ENCODE data around the gene CHST2. TPM values are rescaled to one million over a fixed set of nuclear protein-coding genes. Genes with fewer than 3 reads are reported as not detected.

Gene CHST2
- total RNA-seq, 1 experiment from 2014 or later, result 0.26 TPM

DNA sequence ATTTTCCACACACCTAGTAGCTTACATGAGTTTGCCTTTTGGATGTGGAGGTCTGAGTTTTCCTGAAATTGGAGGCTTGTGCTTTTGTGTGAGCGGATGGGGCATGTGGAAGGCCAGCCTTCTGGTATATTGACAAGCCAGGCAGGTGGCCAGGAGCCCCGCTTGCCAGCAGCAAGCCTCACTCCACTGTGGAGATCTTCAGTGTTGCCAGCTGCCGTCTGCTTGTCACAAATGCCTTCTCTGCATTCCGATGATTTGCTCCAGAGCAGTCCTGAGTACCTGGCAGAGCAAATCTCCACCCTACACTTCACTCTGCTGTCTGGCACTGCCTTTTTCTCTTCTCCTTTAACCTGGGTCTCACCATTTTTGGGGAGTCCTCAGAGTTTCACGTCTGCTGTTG lies 29.1 kb upstream of the CHST2 start:
- intact Hi-C loops (cut with micrococcal nuclease; ENCODE audit: unreplicated experiment) (no loop called here), in situ Hi-C loops (cut with HindIII; ENCODE audit: low pct_unique_long_range_greater_than_20kb, low sequenced_read_pairs) (no loop called here)
- H3K4me1 ChIP-seq (ENCODE audit: control insufficient read depth, insufficient read depth, low read length), result no peaks in the 10 kb centered on the region
- no peaks in the 10 kb centered on the region for H3K36me3 ChIP-seq (ENCODE audit: control insufficient read depth, insufficient read depth, low read length)
- no peak overlapping the region for H3K27ac ChIP-seq (ENCODE audit: low read length)
- TF ChIP-seq, protein P1, sequence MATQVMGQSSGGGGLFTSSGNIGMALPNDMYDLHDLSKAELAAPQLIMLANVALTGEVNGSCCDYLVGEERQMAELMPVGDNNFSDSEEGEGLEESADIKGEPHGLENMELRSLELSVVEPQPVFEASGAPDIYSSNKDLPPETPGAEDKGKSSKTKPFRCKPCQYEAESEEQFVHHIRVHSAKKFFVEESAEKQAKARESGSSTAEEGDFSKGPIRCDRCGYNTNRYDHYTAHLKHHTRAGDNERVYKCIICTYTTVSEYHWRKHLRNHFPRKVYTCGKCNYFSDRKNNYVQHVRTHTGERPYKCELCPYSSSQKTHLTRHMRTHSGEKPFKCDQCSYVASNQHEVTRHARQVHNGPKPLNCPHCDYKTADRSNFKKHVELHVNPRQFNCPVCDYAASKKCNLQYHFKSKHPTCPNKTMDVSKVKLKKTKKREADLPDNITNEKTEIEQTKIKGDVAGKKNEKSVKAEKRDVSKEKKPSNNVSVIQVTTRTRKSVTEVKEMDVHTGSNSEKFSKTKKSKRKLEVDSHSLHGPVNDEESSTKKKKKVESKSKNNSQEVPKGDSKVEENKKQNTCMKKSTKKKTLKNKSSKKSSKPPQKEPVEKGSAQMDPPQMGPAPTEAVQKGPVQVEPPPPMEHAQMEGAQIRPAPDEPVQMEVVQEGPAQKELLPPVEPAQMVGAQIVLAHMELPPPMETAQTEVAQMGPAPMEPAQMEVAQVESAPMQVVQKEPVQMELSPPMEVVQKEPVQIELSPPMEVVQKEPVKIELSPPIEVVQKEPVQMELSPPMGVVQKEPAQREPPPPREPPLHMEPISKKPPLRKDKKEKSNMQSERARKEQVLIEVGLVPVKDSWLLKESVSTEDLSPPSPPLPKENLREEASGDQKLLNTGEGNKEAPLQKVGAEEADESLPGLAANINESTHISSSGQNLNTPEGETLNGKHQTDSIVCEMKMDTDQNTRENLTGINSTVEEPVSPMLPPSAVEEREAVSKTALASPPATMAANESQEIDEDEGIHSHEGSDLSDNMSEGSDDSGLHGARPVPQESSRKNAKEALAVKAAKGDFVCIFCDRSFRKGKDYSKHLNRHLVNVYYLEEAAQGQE (IDR thresholded peaks at IDR 0.05; ENCODE audit: insufficient read depth in 1 of 2, low read depth in 2 of 2, low read length in 1 of 2), result no peak
- TF ChIP-seq TCF7L2 (IDR thresholded peaks at IDR 0.05; ENCODE audit: low read depth, low read length) (no peak), POLR2AphosphoS5 (IDR thresholded peaks at IDR 0.05; ENCODE audit: low read depth, low read length) (no peak), SIN3A (IDR thresholded peaks at IDR 0.05; ENCODE audit: borderline replicate concordance, insufficient read depth, low read depth, low read length) (no peak)
- TF ChIP-seq, protein P2, sequence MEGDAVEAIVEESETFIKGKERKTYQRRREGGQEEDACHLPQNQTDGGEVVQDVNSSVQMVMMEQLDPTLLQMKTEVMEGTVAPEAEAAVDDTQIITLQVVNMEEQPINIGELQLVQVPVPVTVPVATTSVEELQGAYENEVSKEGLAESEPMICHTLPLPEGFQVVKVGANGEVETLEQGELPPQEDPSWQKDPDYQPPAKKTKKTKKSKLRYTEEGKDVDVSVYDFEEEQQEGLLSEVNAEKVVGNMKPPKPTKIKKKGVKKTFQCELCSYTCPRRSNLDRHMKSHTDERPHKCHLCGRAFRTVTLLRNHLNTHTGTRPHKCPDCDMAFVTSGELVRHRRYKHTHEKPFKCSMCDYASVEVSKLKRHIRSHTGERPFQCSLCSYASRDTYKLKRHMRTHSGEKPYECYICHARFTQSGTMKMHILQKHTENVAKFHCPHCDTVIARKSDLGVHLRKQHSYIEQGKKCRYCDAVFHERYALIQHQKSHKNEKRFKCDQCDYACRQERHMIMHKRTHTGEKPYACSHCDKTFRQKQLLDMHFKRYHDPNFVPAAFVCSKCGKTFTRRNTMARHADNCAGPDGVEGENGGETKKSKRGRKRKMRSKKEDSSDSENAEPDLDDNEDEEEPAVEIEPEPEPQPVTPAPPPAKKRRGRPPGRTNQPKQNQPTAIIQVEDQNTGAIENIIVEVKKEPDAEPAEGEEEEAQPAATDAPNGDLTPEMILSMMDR (IDR thresholded peaks at IDR 0.05), result no peak
- H3K27me3 ChIP-seq (ENCODE audit: control insufficient read depth, insufficient read depth, low read length), result no peaks in the 10 kb centered on the region
- CTCF ChIA-PET, result no interaction called here
- no peak for ATAC-seq
- no peak overlapping the region for H3K4me3 ChIP-seq (ENCODE audit: low read depth in 2 of 2, low read length in 2 of 2)
- no peaks in the 10 kb centered on the region for H3K9me3 ChIP-seq (ENCODE audit: control insufficient read depth, insufficient read depth, low read depth, low read length)
- no peak for DNase-seq (ENCODE audit: low read depth, low spot score)
- BruUV-seq (replicated peaks), result no TSS peak
- POLR2A ChIA-PET, result no interaction called here

DNA sequence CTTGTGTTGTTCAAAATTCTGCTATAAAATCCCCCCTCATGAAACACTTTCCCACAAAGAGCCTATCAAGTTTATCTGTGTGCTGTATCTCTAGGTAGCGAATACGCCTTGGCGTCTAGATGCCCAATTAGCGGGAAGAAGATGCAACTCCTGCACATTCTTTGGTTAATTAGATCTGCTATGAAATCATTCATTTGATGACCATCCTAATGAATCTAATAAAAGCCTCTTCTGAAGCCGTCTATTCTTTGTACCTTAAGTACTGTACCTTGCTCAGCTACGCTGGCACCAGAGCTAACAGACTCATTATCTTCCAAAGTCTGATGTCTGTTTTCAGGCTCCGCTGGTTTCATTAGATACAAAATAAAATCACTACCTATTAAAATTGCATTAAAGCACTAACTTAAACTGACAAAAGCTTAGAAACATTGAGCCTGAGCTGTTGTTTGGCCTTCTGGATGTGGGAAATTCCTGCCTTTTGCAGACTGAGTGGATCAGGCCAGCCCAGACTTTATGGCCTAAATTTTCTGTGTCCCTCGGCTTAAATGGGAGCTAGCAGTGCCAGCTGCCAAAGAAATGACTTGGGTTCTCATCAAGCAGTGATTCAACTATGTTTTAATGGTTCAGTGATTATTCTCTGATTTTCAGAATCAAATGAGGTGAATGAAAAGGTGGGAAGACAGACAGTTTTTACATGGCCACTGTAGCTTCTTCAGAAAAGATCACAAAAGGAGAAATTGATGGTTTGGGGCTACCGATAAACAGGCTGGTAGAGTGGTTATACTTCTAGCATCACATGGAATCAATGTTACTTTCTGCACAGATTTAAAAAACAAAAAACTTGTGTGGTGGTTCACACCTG lies 28.4 kb upstream of the CHST2 start:
- in situ Hi-C loops (cut with HindIII; ENCODE audit: low pct_unique_long_range_greater_than_20kb, low sequenced_read_pairs) (no loop called here), intact Hi-C loops (cut with micrococcal nuclease; ENCODE audit: unreplicated experiment) (no loop called here)
- H3K27me3 ChIP-seq (ENCODE audit: control insufficient read depth, insufficient read depth, low read length), result no peaks in the 10 kb centered on the region
- ChIA-PET CTCF (no interaction called here), POLR2A (no interaction called here)
- no peak overlapping the region for H3K4me3 ChIP-seq (ENCODE audit: low read depth in 2 of 2, low read length in 2 of 2)
- DNase-seq (ENCODE audit: low read depth, low spot score) (no peak), ATAC-seq (no peak)
- no peaks in the 10 kb centered on the region for H3K9me3 ChIP-seq (ENCODE audit: control insufficient read depth, insufficient read depth, low read depth, low read length)
- no peak for TF ChIP-seq TCF7L2 (IDR thresholded peaks at IDR 0.05; ENCODE audit: low read depth, low read length)
- no peak for TF ChIP-seq SIN3A (IDR thresholded peaks at IDR 0.05; ENCODE audit: borderline replicate concordance, insufficient read depth, low read depth, low read length)
- no peak for TF ChIP-seq POLR2AphosphoS5 (IDR thresholded peaks at IDR 0.05; ENCODE audit: low read depth, low read length)
- TF ChIP-seq, protein P1 (IDR thresholded peaks at IDR 0.05; ENCODE audit: insufficient read depth in 1 of 2, low read depth in 2 of 2, low read length in 1 of 2), result no peak
- TF ChIP-seq, protein P2 (IDR thresholded peaks at IDR 0.05), result no peak
- no TSS peak for BruUV-seq (replicated peaks)
- no peaks in the 10 kb centered on the region for H3K4me1 ChIP-seq (ENCODE audit: control insufficient read depth, insufficient read depth, low read length)
- no peak overlapping the region for H3K27ac ChIP-seq (ENCODE audit: low read length)
- H3K36me3 ChIP-seq (ENCODE audit: control insufficient read depth, insufficient read depth, low read length), result no peaks in the 10 kb centered on the region
